A673 (cell line): Measurements from ENCODE around the gene RHEX.

ENCODE experiments used
- CTCF ChIP-seq: fragments of 300-800, 200-600 bp; sonication (generic); conservative IDR thresholded peaks from 2 replicates; pipeline ENCODE4 v1.5.1; 2017; ENCODE audit warnings: low read depth, mild to moderate bottlenecking, antibody characterized with exemption, low read length, moderate library complexity, mixed read lengths
- EZH2 ChIP-seq: fragments of 200-600 bp; sonication (generic); IDR thresholded peaks from 2 replicates; pipeline ENCODE4 v1.6.1; 2017; ENCODE audit warnings: borderline replicate concordance, low read depth, mild to moderate bottlenecking, mixed read lengths, antibody characterized with exemption, low read length; ENCODE audit not compliant: poor library complexity, severe bottlenecking

DNA sequence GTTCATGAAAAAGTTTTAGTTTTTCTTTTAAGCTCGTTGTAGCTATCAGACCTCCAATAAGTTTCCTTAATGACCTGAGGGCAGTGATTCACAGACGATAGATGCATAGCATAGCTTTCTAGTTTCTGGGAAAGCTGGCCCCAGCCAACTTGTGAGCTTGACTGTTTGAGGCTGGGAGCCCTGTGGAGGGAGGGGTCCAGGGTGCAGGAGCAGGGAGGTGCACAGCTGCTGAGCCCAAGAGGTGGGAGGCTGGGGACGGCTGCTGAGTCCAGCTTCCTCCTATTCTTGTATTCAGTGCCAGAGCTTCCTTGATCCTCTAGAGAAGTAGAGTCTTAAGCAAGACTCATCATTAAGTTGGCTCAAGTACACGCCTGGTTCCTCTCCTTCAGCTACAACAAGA is 75.2 kb downstream of the RHEX start:
- no peak for TF ChIP-seq CTCF
- TF ChIP-seq EZH2: no peak
